Endothelial cell of umbilical vein (primary cell): ENCODE measurements around the gene ABL1. TPM values are rescaled to one million over a fixed set of nuclear protein-coding genes. Genes with fewer than 3 reads are reported as not detected.

Experiments
- BruUV-seq: library from RNA; stranded (reverse); fragments of 400-500 nt; replicated peaks from 2 replicates; lab custom pipeline; 2021; lab: Mats Ljungman, UMichigan
- CTCF ChIA-PET: fragments of 300-600, 350-600 bp; sonication (Branson Sonifier 250); formaldehyde crosslinking; loops from one replicate; lab custom pipeline; 2021; ENCODE audit warnings: antibody characterized with exemption, inconsistent platforms; lab: Charles Lee
- POLR2A ChIA-PET: fragments of 300-600, 350-600 bp; sonication (Branson Sonifier 250); formaldehyde crosslinking; loops from one replicate; lab custom pipeline; 2021; ENCODE audit warnings: antibody characterized with exemption, inconsistent platforms; lab: Charles Lee
- DNase-seq: peaks from one replicate; pipeline ENCODE4 v3.0.0-alpha.2; 2011; ENCODE audit warnings: low read depth, low spot score
- FAIRE-seq: peaks from 2 replicates; lab custom pipeline; 2011; peaks lifted over from hg19 to GRCh38; lab: Jason Lieb, UNC
- H2AFZ ChIP-seq: 2 replicates; pipeline ENCODE4 v1.6.0; 2012; ENCODE audit warnings: low read depth, low read length, control low read depth, inconsistent platforms
- H3K27ac ChIP-seq: 2 replicates; pipeline ENCODE4 v1.5.1; 2011; ENCODE audit warnings: low read depth, mild to moderate bottlenecking, control low read depth, low read length, moderate library complexity; ENCODE audit not compliant: insufficient read depth
- H3K27me3 ChIP-seq, 2 experiments: 2 replicates each; pipeline versions ENCODE4 v1.6.0 to v1.6.1; 2011; ENCODE audit warnings: low read length in 2 of 2, mixed read lengths in 1 of 2; ENCODE audit not compliant: control insufficient read depth in 2 of 2, insufficient read depth in 2 of 2
- H3K36me3 ChIP-seq, 2 experiments: 2 replicates in 1 of 2; 3 replicates in 1 of 2; pipeline ENCODE4 v1.5.1; 2011; ENCODE audit warnings: low read length in 2 of 2, mild to moderate bottlenecking in 1 of 2, moderate library complexity in 1 of 2; ENCODE audit not compliant: control insufficient read depth in 2 of 2, insufficient read depth in 2 of 2; ENCODE audit errors: extremely low read depth in 1 of 2
- H3K4me1 ChIP-seq: 3 replicates; pipeline ENCODE4 v1.5.1; 2011; ENCODE audit warnings: mild to moderate bottlenecking, low read length; ENCODE audit not compliant: control insufficient read depth, insufficient read depth; ENCODE audit errors: extremely low read depth
- H3K4me2 ChIP-seq: 2 replicates; pipeline ENCODE4 v1.6.1; 2011; ENCODE audit warnings: low read length, control low read depth, mixed read lengths; ENCODE audit not compliant: insufficient read depth
- H3K4me3 ChIP-seq, 3 experiments: fragments of 200-600 bp in 1 of 3; sonication (generic), shearing (Covaris generic) in 1 of 3; replicated peaks in 1 of 3; 2 replicates each; pipeline ENCODE4 v1.5.1; 2011 to 2016; ENCODE audit warnings: control low read depth in 3 of 3, low read length in 3 of 3, mild to moderate bottlenecking in 2 of 3, inconsistent platforms in 1 of 3, low read depth in 1 of 3, moderate library complexity in 1 of 3; ENCODE audit not compliant: insufficient read depth in 1 of 3
- H3K79me2 ChIP-seq: 2 replicates; pipeline ENCODE4 v1.6.0; 2012; ENCODE audit warnings: low read length, inconsistent platforms; ENCODE audit not compliant: control insufficient read depth, insufficient read depth
- H3K9ac ChIP-seq: replicated peaks from 2 replicates; pipeline ENCODE3; 2011; ENCODE audit warnings: low read length, control low read depth; ENCODE audit not compliant: insufficient read depth; ENCODE audit errors: extremely low read depth
- H3K9me1 ChIP-seq: replicated peaks from 3 replicates; pipeline ENCODE4 v1.6.0; 2011; ENCODE audit warnings: mild to moderate bottlenecking, low read length; ENCODE audit not compliant: control insufficient read depth, insufficient read depth; ENCODE audit errors: extremely low read depth
- H3K9me3 ChIP-seq: replicated peaks from 2 replicates; pipeline ENCODE4 v1.5.1; 2012; ENCODE audit warnings: low read length, inconsistent platforms; ENCODE audit not compliant: control insufficient read depth, insufficient read depth
- H4K20me1 ChIP-seq: replicated peaks from 2 replicates; pipeline ENCODE3; 2011; ENCODE audit warnings: mild to moderate bottlenecking, low read length; ENCODE audit not compliant: control insufficient read depth, insufficient read depth; ENCODE audit errors: extremely low read depth
- EZH2 ChIP-seq: IDR thresholded peaks from 2 replicates; pipeline ENCODE4 v1.6.1; 2012; ENCODE audit warnings: borderline replicate concordance, low read depth, mild to moderate bottlenecking, moderate library complexity, low read length, inconsistent platforms; ENCODE audit not compliant: severe bottlenecking
- FOS ChIP-seq: IDR thresholded peaks from 2 replicates; pipeline ENCODE4 v1.6.1; 2011; ENCODE audit warnings: mild to moderate bottlenecking, low read length, moderate library complexity, borderline replicate concordance; ENCODE audit not compliant: insufficient read depth
- GATA2 ChIP-seq: IDR thresholded peaks from 2 replicates; pipeline ENCODE4 v1.7.0; 2011; ENCODE audit warnings: low read depth, mild to moderate bottlenecking, moderate library complexity, mixed read lengths, low read length; ENCODE audit not compliant: insufficient read length, insufficient read depth
- JUN ChIP-seq: IDR thresholded peaks from 2 replicates; pipeline ENCODE4 v1.6.1; 2011; ENCODE audit warnings: borderline replicate concordance, low read depth; ENCODE audit not compliant: insufficient read length, insufficient read depth
- MYC ChIP-seq: IDR thresholded peaks from one replicate; pipeline ENCODE4 v1.6.1; 2011; ENCODE audit warnings: mild to moderate bottlenecking, low read depth, low read length
- POLR2A ChIP-seq: IDR thresholded peaks from 2 replicates; pipeline ENCODE4 v1.6.1; 2012; ENCODE audit warnings: low read depth, mild to moderate bottlenecking, control low read depth, low read length
- POLR2AphosphoS5 ChIP-seq: IDR thresholded peaks from 2 replicates; pipeline ENCODE4 v1.6.1; 2012; ENCODE audit warnings: low read depth, mild to moderate bottlenecking, control low read depth, low read length, moderate library complexity; ENCODE audit not compliant: insufficient read depth
- dilution Hi-C: fragments of 300-500 bp; cut with MboI; formaldehyde crosslinking; loops from one replicate; pipeline ENCODE4 v1.15.0; 2019; ENCODE audit warnings: low sequenced_read_pairs; ENCODE audit not compliant: extremely low pct_ligation_motif_present
- intact Hi-C: fragments of 100-400 bp; cut with micrococcal nuclease; formaldehyde crosslinking; loops from one replicate; pipeline ENCODE4 v1.10.0; 2022
- polyA plus RNA-seq, 4 experiments: library from polyadenylated mRNA; depleted of rRNA in 3 of 4; stranded (reverse) in 3 of 4; unstranded in 1 of 4; fragments of >200 nt; gene quantifications; 2 replicates each; pipeline versions ENCODE4 v1.2.1 to v1.2.3, GENCODE V29; 2011 to 2012; ENCODE audit warnings: missing spikeins in 1 of 4
- total RNA-seq: library from RNA; stranded (reverse); gene quantifications from 2 replicates; pipeline ENCODE4 v1.2.3, GENCODE V29; 2021
- TF ChIP-seq, protein P1 (sequence below), 2 donors: IDR thresholded peaks; 1 replicate in 1 of 2; 2 replicates in 1 of 2; pipeline ENCODE4 v1.5.1; 2011; ENCODE audit warnings: low read length in 2 of 2, mild to moderate bottlenecking in 2 of 2, moderate library complexity in 2 of 2, control low read depth in 1 of 2, inconsistent platforms in 1 of 2, low read depth in 1 of 2; ENCODE audit not compliant: insufficient read depth in 1 of 2; ENCODE audit errors: extremely low read depth in 1 of 2
- TF ChIP-seq, protein P2 (sequence below): IDR thresholded peaks from 2 replicates; pipeline ENCODE4 v1.6.1; 2011; ENCODE audit not compliant: insufficient read depth, insufficient read length

ABL1 gene
- total and polyA plus RNA-seq, 2 donors (not counting 3 experiments of a cell fraction or from before 2014, with no cell fraction given) = 32.1 to 87.1 TPM

DNA sequence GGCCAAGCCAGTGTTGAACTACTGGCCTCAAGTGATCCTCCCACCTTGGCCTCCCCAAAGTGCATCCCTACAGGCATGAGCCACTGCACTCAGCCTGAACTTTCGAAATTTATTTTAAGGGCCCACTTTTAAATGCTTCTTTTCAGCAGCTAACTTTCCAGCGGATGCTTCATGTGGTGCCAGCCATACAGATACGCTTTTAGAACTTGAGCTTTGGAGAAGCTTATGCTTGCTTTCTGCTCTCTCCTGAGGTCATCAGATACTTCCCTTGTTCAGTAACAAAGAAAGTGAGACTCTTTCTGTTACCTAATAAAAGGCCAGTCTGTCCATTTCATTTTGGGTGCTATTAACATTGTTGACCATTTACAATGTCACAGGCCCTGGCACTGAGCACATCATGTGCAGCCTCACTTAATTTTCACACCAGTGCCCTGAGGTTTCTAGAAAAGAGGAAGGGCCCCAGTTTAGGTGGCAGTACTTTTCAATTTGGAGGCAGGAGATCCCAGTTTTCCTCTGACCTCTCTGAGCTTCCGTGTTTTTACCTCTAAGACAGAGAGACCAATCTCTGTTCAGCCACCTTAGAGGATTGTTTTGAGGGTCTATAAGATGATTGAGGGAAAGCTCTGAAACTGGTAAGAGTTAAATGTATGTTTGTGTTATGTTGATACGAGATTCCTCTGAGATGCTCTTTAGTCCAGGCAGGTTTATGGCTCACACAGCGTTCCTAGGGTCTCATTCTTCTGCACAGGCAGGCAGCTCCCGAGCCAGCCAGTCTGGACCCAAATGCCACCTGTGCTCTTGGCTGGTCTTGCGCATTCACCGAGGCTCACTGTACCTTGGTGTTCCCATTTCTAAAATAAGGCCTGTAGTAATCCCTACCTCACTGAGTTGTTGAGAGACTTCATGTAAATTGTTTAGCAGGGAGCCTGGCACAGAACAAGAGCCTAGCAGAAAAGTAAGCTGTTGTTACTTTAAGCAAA is 4.4 kb downstream of the ABL1 start:
- no peak for DNase-seq
- Histone ChIP-seq H3K4me1 (peaks cover 47% of the 10 kb centered on the region), H3K9me3 (no peaks in the 10 kb centered on the region), H3K27me3 (no peaks in the 10 kb centered on the region), H2AFZ (no peak overlapping the region), H3K79me2 (peaks cover 91% of the 10 kb centered on the region), H3K36me3 (no peaks in the 10 kb centered on the region), H4K20me1 (peaks cover 4% of the 10 kb centered on the region), H3K9ac (no peak overlapping the region), H3K4me3 (no peak overlapping the region), H3K27ac (no peak overlapping the region), H3K4me2 (no peak overlapping the region), H3K9me1 (no peaks in the 10 kb centered on the region)
- dilution Hi-C loops = no loop called here
- ChIA-PET POLR2A (no interaction called here), CTCF (interaction anchor here (0.8 to 2.0 kb wide), 8 partner anchors 9 to 138 kb away, joined by 3 to 7 read pairs (median 4); no protein-coding TSS in a partner anchor)
- BruUV-seq = no TSS peak
- FAIRE-seq = no peak
- intact Hi-C loops = no loop called here
- no peak for TF ChIP-seq MYC
- TF ChIP-seq POLR2A = no peak
- TF ChIP-seq POLR2AphosphoS5 = no peak
- TF ChIP-seq JUN = no peak
- TF ChIP-seq EZH2 = no peak
- TF ChIP-seq, protein P1, sequence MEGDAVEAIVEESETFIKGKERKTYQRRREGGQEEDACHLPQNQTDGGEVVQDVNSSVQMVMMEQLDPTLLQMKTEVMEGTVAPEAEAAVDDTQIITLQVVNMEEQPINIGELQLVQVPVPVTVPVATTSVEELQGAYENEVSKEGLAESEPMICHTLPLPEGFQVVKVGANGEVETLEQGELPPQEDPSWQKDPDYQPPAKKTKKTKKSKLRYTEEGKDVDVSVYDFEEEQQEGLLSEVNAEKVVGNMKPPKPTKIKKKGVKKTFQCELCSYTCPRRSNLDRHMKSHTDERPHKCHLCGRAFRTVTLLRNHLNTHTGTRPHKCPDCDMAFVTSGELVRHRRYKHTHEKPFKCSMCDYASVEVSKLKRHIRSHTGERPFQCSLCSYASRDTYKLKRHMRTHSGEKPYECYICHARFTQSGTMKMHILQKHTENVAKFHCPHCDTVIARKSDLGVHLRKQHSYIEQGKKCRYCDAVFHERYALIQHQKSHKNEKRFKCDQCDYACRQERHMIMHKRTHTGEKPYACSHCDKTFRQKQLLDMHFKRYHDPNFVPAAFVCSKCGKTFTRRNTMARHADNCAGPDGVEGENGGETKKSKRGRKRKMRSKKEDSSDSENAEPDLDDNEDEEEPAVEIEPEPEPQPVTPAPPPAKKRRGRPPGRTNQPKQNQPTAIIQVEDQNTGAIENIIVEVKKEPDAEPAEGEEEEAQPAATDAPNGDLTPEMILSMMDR (IDR thresholded peaks at IDR 0.05; ENCODE audit: extremely low read depth in 1 of 2, insufficient read depth in 1 of 2, low read depth in 1 of 2, low read length in 2 of 2) = no peak
- TF ChIP-seq GATA2 = no peak
- TF ChIP-seq FOS = no peak
- TF ChIP-seq, protein P2, sequence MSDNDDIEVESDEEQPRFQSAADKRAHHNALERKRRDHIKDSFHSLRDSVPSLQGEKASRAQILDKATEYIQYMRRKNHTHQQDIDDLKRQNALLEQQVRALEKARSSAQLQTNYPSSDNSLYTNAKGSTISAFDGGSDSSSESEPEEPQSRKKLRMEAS = no peak
